Endothelial cell (in vitro differentiated cells): ENCODE measurements around the gene ZC3H6. TPM values are rescaled to one million over a fixed set of nuclear protein-coding genes. Genes with fewer than 3 reads are reported as not detected.

Experiments used
- DNase-seq: peaks from one replicate; pipeline ENCODE4 v3.0.0; 2021; ENCODE audit warnings: low spot score
- H3K27ac Mint-ChIP-seq: one replicate; pipeline ENCODE4 v1.8.0; 2021; ENCODE audit warnings: mixed read lengths, inconsistent platforms; ENCODE audit not compliant: unreplicated experiment
- H3K27me3 Mint-ChIP-seq: one replicate; pipeline ENCODE4 v1.8.0; 2021; ENCODE audit warnings: mild to moderate bottlenecking, moderate library complexity, mixed read lengths, inconsistent platforms; ENCODE audit not compliant: unreplicated experiment
- H3K36me3 Mint-ChIP-seq: one replicate; pipeline ENCODE4 v1.8.0; 2021; ENCODE audit warnings: mild to moderate bottlenecking, low read depth, mixed read lengths, inconsistent platforms; ENCODE audit not compliant: unreplicated experiment
- H3K4me1 Mint-ChIP-seq: one replicate; pipeline ENCODE4 v1.8.0; 2021; ENCODE audit warnings: mild to moderate bottlenecking, mixed read lengths, inconsistent platforms; ENCODE audit not compliant: unreplicated experiment
- H3K4me3 Mint-ChIP-seq: one replicate; pipeline ENCODE4 v1.8.0; 2021; ENCODE audit warnings: mild to moderate bottlenecking, mixed read lengths, inconsistent platforms; ENCODE audit not compliant: unreplicated experiment
- H3K9me3 Mint-ChIP-seq: one replicate; pipeline ENCODE4 v1.8.0; 2021; ENCODE audit warnings: mixed read lengths, inconsistent platforms; ENCODE audit not compliant: unreplicated experiment
- CTCF ChIP-seq: fragments of 200-600 bp; sonication (generic); IDR thresholded peaks from one replicate; pipeline ENCODE4 v1.5.0; 2021; ENCODE audit warnings: antibody characterized with exemption; ENCODE audit not compliant: unreplicated experiment
- total RNA-seq: library from RNA; stranded (reverse); fragmentation: NEBNext Ultra II Directional; extraction: Animal tissue kit (Norgen Biotek cat#: 25700); gene quantifications from one replicate; pipeline ENCODE4 v1.2.1, GENCODE V29; 2021; ENCODE audit not compliant: unreplicated experiment

ZC3H6 gene
- total RNA-seq, 1 donor from 2014 or later, result 6.8 TPM

- peaks cover 4% of the 10 kb centered on the region for H3K4me1 Mint-ChIP-seq
- H3K36me3 Mint-ChIP-seq, result no peaks in the 10 kb centered on the region
- no peak overlapping the region for H3K27ac Mint-ChIP-seq
- H3K4me3 Mint-ChIP-seq, result no peak overlapping the region
- H3K27me3 Mint-ChIP-seq, result no peaks in the 10 kb centered on the region
- no peaks in the 10 kb centered on the region for H3K9me3 Mint-ChIP-seq
- no peak for TF ChIP-seq CTCF
- no peak for DNase-seq
Observed at GRCh38 chr2:112339986-112340385, 64.6 kb downstream of the ZC3H6 start.

GRCh38 chr2:112340475-112341267 is 65.3 kb downstream of the ZC3H6 start:
- Mint-ChIP-seq H3K9me3 (no peaks in the 10 kb centered on the region), H3K4me3 (no peak overlapping the region), H3K27ac (no peak overlapping the region), H3K36me3 (no peaks in the 10 kb centered on the region), H3K4me1 (peaks cover 3% of the 10 kb centered on the region), H3K27me3 (no peaks in the 10 kb centered on the region)
- no peak for DNase-seq
- no peak for TF ChIP-seq CTCF

GRCh38 chr2:112342067-112342550 is 66.7 kb downstream of the ZC3H6 start:
- Mint-ChIP-seq H3K27me3 (no peaks in the 10 kb centered on the region), H3K36me3 (no peaks in the 10 kb centered on the region), H3K27ac (no peak overlapping the region), H3K4me3 (no peak overlapping the region), H3K4me1 (no peaks in the 10 kb centered on the region), H3K9me3 (no peaks in the 10 kb centered on the region)
- TF ChIP-seq CTCF, result no peak
- DNase-seq, result no peak

- H3K9me3 Mint-ChIP-seq, result no peaks in the 10 kb centered on the region
- H3K36me3 Mint-ChIP-seq, result peaks cover 3% of the 10 kb centered on the region
- no peak for TF ChIP-seq CTCF
- H3K27ac Mint-ChIP-seq, result no peak overlapping the region
- H3K27me3 Mint-ChIP-seq, result no peaks in the 10 kb centered on the region
- no peaks in the 10 kb centered on the region for H3K4me1 Mint-ChIP-seq
- DNase-seq, result no peak
- H3K4me3 Mint-ChIP-seq, result no peak overlapping the region
Observed at GRCh38 chr2:112343827-112344585, 68.6 kb downstream of the ZC3H6 start.
